Cardiac fibroblast (primary cell): ENCODE data around the gene P2RY2.
"Not testable (repeated sequence)": the region's sequence is repeated elsewhere in the genome, so short reads cannot be mapped to it uniquely, and the experiment has no call there.

Experiments
- DNase-seq, 2 donors: peaks; one replicate each; pipeline versions ENCODE4 v3.0.0 to v3.0.0-alpha.2; 2010; ENCODE audit warnings: low read depth in 2 of 2
- H3K4me3 ChIP-seq, 2 donors: replicated peaks in 1 of 2; 1 replicate in 1 of 2; 2 replicates in 1 of 2; pipeline ENCODE4 v1.5.1; 2011; ENCODE audit warnings: low read depth in 2 of 2, low read length in 2 of 2, mild to moderate bottlenecking in 2 of 2, moderate library complexity in 1 of 2
- CTCF ChIP-seq: IDR thresholded peaks from one replicate; pipeline ENCODE4 v1.5.1; 2011; ENCODE audit warnings: low read depth, mild to moderate bottlenecking, low read length, inconsistent platforms

P2RY2 gene

DNA sequence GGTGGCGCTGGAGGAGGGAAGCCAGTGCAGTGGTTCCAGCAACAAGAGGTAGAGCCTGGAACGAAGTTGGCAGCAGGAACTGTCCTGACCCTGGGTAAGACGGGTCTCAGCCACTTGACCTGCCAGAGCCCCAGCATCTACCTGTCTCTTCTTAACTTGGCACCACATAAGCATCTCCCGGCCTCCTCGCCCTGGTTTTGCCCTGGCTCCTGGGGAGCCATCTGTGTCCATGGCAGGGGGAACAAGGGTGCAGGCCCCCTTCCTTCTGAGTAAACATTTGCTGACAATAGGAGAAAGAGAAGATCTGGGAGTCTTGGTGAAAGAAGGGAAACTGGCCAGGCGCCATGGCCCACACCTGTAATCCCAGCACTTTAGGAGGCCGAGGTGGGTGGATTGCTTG is 12.8 kb downstream of the P2RY2 start:
- TF ChIP-seq CTCF: no peak
- no peak overlapping the region for H3K4me3 ChIP-seq
- no peak for DNase-seq

DNA sequence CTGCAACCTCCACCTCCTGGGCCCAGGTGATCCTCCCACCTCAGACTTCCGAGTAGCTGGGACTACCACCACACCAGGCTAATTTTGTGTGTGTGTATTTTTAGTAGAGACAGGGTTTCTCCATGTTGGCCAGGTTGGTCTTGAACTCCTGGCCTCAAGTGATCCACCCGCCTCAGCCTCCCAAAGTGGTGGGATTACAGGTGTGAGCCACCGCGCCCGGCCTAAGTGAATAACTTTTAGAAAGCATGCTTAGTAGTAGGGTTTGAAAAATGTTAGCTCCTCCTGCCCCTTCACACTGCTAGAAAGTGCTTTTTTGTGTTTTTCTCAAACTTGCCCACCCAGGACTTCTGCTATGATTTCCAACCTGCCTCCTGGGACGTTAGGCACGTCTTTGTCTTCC is 14.4 kb downstream of the P2RY2 start:
- not testable (repeated sequence) for DNase-seq, H3K4me3 ChIP-seq

DNA sequence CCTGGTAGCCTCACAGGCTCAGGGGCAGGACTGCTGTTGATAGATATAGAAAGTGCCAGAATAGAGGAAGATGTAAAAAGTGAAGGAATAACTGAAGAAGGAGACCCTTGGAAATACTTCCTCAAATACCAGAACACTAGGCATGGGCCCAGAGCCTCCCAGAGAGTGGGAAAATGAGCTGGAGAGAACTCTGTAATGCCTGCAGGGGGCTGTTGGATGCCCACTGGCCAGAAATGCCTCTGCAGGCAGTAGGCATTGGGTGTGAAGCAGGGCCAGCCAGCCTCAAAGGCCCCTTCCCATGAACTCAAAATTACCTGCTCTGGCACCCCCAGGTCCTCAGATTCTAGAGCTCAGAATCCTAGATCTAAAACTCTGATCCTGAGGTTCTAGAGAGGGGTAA is 15.1 kb downstream of the P2RY2 start:
- no peak for DNase-seq
- TF ChIP-seq CTCF: no peak
- no peak overlapping the region for H3K4me3 ChIP-seq

DNA sequence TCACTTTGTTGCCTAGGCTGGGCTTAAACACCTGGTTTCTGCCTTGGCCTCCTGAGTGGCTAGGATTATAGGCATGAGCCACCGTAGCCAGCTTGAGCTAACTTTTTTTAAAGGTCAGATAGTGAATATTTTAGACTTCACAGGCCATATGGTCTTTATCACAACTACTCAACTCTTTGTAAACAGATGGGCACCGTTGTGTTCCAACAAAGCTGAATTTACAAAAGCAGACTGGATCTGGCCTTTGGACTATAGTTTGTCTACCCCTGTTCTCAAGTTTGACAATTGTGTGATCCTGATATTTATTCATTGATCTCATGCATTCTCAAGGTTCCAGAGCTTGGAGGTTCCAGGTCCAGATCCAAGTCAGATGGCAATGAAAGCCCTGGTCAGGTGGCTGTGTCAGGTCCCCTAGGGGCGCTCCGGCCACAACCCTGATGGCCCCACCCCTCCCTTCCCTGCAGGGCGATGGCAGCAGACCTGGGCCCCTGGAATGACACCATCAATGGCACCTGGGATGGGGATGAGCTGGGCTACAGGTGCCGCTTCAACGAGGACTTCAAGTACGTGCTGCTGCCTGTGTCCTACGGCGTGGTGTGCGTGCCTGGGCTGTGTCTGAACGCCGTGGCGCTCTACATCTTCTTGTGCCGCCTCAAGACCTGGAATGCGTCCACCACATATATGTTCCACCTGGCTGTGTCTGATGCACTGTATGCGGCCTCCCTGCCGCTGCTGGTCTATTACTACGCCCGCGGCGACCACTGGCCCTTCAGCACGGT is 15.8 kb downstream of the P2RY2 start:
- no peak overlapping the region for H3K4me3 ChIP-seq
- peak in 1 of 2 donors; percentile 24 for DNase-seq
- no peak for TF ChIP-seq CTCF

DNA sequence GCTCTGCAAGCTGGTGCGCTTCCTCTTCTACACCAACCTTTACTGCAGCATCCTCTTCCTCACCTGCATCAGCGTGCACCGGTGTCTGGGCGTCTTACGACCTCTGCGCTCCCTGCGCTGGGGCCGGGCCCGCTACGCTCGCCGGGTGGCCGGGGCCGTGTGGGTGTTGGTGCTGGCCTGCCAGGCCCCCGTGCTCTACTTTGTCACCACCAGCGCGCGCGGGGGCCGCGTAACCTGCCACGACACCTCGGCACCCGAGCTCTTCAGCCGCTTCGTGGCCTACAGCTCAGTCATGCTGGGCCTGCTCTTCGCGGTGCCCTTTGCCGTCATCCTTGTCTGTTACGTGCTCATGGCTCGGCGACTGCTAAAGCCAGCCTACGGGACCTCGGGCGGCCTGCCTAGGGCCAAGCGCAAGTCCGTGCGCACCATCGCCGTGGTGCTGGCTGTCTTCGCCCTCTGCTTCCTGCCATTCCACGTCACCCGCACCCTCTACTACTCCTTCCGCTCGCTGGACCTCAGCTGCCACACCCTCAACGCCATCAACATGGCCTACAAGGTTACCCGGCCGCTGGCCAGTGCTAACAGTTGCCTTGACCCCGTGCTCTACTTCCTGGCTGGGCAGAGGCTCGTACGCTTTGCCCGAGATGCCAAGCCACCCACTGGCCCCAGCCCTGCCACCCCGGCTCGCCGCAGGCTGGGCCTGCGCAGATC is 16.5 kb downstream of the P2RY2 start:
- no peak overlapping the region for H3K4me3 ChIP-seq
- DNase-seq: no peak
- TF ChIP-seq CTCF: no peak

DNA sequence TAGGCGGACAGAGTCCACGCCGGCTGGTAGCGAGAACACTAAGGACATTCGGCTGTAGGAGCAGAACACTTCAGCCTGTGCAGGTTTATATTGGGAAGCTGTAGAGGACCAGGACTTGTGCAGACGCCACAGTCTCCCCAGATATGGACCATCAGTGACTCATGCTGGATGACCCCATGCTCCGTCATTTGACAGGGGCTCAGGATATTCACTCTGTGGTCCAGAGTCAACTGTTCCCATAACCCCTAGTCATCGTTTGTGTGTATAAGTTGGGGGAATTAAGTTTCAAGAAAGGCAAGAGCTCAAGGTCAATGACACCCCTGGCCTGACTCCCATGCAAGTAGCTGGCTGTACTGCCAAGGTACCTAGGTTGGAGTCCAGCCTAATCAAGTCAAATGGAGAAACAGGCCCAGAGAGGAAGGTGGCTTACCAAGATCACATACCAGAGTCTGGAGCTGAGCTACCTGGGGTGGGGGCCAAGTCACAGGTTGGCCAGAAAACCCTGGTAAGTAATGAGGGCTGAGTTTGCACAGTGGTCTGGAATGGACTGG is 17.2 kb downstream of the P2RY2 start:
- DNase-seq: no peak
- H3K4me3 ChIP-seq: no peak overlapping the region
- TF ChIP-seq CTCF: no peak

DNA sequence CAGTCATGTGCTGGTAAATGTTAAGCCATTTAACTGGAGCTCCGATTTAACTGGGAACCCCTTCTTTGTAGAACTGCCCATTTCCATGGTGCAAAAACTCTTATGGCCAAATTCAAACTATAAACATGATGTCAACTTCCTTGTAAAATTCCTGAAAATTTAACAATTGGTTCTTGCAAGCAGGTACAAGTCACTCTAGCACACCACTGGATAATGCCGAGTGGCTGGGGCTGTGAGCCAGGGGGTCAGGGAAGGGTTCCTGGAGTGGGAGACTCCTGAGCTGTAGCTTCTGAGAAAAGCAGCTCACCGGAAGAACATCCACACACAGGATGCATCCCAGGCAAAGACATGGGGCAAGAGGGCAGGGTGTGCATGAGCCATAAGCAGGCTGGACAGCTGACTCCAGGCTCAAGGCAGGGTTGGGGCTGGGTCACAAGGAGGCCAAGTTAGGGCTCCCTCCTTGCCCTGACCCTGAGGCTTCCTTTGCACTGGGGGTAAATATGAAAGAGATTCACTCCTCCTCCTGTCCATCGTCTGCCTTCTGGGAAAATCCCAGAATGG is 18.2 kb downstream of the P2RY2 start:
- H3K4me3 ChIP-seq: no peak overlapping the region
- DNase-seq: peak in 1 of 2 donors; percentile 13
- TF ChIP-seq CTCF: no peak
